C1 segment of cervical spinal cord (tissue), 14 donors: Measurements from ENCODE around the gene FAM168A.
A peak's percentile ranks its signal among the peaks of the same experiment; 100 is the strongest.

Source experiments
- DNase-seq, 14 donors: peaks; one replicate each; lab custom pipeline; 2025; lab: John Stamatoyannopoulos, UW

FAM168A gene

GRCh38 chr11:73520353-73521061 lies 77.4 kb downstream of the FAM168A start:
- peak in 1 of 14 donors; percentile 8 for DNase-seq

GRCh38 chr11:73519266-73519665 lies 78.6 kb downstream of the FAM168A start:
- no peak for DNase-seq

- DNase-seq = no peak
Measured at GRCh38 chr11:73518195-73518594, 79.7 kb downstream of the FAM168A start.

GRCh38 chr11:73516080-73516479 lies 81.8 kb downstream of the FAM168A start:
- DNase-seq = no peak

GRCh38 chr11:73513707-73514106 lies 84.2 kb downstream of the FAM168A start:
- DNase-seq = no peak

GRCh38 chr11:73510877-73511276 lies 87.0 kb downstream of the FAM168A start:
- no peak for DNase-seq

GRCh38 chr11:73510106-73510505 lies 87.8 kb downstream of the FAM168A start:
- DNase-seq = no peak

- DNase-seq = no peak
Measured at GRCh38 chr11:73509188-73509587, 88.7 kb downstream of the FAM168A start.

GRCh38 chr11:73508243-73509176 lies 89.4 kb downstream of the FAM168A start:
- no peak for DNase-seq

- DNase-seq = no peak
Measured at GRCh38 chr11:73507086-73507485, 90.8 kb downstream of the FAM168A start.

GRCh38 chr11:73506038-73506437 lies 91.9 kb downstream of the FAM168A start:
- no peak for DNase-seq

- no peak for DNase-seq
Measured at GRCh38 chr11:73498343-73498742, 99.6 kb downstream of the FAM168A start.

- DNase-seq = no peak
Measured at GRCh38 chr11:73496134-73496533, 101.8 kb downstream of the FAM168A start.

- no peak for DNase-seq
Measured at GRCh38 chr11:73495731-73496130, 102.2 kb downstream of the FAM168A start.

- DNase-seq = peak in 7 of 14 donors; percentile 18 to 46 (median 30)
Measured at GRCh38 chr11:73493956-73494598, 103.8 kb downstream of the FAM168A start.

GRCh38 chr11:73481626-73482025 lies 116.3 kb downstream of the FAM168A start:
- DNase-seq = no peak

GRCh38 chr11:73480677-73481076 lies 117.2 kb downstream of the FAM168A start:
- DNase-seq = no peak

GRCh38 chr11:73478737-73479347 lies 119.1 kb downstream of the FAM168A start:
- no peak for DNase-seq

- no peak for DNase-seq
Measured at GRCh38 chr11:73477518-73477917, 120.4 kb downstream of the FAM168A start.

- DNase-seq = no peak
Measured at GRCh38 chr11:73475549-73476095, 122.3 kb downstream of the FAM168A start.

GRCh38 chr11:73473252-73473651 lies 124.7 kb downstream of the FAM168A start:
- DNase-seq = no peak
